GM12865 (cell line): ENCODE results near the gene ZC3H18.

Experiments used
- DNase-seq: peaks from one replicate; pipeline ENCODE4 v3.0.0; 2010; ENCODE audit warnings: low read depth
- H3K4me3 ChIP-seq: 2 replicates; pipeline ENCODE4 v1.5.1; 2011; ENCODE audit warnings: mild to moderate bottlenecking, low read depth, low read length, control low read depth
- CTCF ChIP-seq: IDR thresholded peaks from 2 replicates; pipeline ENCODE4 v1.5.1; 2011; ENCODE audit warnings: low read length, control low read depth, low read depth, inconsistent platforms; ENCODE audit not compliant: insufficient read depth; ENCODE audit errors: missing control alignments

Gene ZC3H18

GRCh38 chr16:88596483-88596882 lies 26.3 kb downstream of the ZC3H18 start:
- H3K4me3 ChIP-seq: no peak overlapping the region
- TF ChIP-seq CTCF: no peak
- no peak for DNase-seq

- TF ChIP-seq CTCF: no peak
- H3K4me3 ChIP-seq: no peak overlapping the region
- no peak for DNase-seq
Observed at GRCh38 chr16:88597856-88598491, 27.8 kb downstream of the ZC3H18 start.

DNA sequence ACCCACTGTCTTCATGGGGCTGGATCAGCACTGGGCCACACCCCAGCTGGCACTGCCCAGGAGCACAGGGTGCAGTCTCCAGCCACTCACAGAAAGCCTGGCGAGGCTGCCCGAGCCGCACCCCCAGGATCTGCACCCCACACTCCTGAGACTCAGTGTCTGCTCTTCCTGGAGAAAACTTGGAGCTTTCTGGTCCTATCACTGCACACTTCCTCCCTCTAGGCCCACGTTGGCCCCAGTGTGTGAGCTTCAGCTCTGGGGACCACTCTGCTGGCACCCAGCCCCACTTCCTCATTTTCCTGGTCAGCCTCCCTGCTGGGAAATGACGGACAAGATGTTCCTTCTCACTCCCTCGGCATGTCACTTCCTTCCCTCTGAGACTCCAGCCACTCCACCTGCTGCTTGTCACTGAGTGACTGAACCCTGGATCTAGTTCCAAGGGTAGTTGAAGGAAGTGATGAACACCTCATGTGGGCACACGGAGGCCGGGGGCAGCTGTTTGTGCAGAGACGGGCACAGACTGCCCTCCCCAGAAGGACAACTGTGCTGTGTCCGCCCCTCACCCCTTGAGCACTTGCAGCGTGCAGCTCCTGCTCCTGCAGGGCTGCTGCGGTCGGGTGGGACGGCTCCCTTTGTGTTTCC lies 29.0 kb downstream of the ZC3H18 start:
- no peak for DNase-seq
- no peak for TF ChIP-seq CTCF
- no peak overlapping the region for H3K4me3 ChIP-seq

DNA sequence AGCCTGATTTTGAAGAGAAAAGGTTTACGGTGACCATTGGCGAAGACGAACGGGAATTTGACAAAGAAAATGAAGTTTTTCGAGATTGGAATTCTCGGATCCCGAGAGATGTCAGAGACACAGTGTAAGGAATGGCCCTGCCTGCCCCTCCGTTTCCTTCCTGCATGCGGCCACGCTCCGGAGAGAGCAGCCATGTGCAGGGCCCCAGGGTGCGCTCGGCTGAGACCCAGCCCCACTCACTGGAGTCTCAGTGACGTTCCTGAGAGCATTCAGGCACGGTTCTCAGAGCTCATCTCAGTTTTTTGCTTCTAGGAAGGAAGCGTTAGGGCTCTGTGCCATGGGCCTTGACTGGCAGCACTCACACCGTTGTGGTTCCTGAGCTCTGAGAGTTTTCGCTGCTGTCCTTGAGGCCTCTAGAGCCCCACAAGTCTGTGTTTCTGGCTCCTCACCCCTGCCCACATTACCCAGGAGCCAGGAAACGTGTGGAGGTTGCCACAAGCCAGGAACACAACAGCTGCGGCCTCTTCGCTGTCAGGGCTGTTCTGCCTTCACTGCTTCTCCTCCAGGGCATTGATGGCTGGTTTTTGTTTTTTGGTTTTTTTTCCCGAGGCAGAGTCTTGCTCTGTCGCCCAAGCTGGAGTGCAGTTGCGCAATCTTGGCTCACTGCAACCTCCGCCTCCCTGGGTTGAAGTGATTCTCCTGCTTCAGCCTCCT lies 29.8 kb downstream of the ZC3H18 start:
- no peak for DNase-seq
- H3K4me3 ChIP-seq: no peak overlapping the region
- TF ChIP-seq CTCF: no peak

DNA sequence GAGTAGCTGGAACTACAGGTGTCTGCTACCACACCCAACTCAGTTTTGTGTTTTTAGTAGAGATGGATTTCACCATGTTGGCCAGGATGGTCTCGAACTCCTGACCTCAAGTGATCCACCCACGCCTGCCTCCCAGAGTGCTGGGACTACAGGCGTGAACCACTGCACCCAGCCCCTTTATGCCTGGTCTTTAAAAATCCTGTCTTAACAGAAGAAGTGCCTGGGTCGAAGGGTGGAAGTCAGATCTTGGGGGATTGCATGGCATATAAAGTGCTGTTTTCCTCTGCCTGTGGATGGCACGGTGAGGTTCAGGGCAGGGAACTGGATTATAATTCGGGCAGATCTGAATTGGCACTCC lies 30.3 kb downstream of the ZC3H18 start:
- no peak for TF ChIP-seq CTCF
- H3K4me3 ChIP-seq: no peak overlapping the region
- DNase-seq: no peak

DNA sequence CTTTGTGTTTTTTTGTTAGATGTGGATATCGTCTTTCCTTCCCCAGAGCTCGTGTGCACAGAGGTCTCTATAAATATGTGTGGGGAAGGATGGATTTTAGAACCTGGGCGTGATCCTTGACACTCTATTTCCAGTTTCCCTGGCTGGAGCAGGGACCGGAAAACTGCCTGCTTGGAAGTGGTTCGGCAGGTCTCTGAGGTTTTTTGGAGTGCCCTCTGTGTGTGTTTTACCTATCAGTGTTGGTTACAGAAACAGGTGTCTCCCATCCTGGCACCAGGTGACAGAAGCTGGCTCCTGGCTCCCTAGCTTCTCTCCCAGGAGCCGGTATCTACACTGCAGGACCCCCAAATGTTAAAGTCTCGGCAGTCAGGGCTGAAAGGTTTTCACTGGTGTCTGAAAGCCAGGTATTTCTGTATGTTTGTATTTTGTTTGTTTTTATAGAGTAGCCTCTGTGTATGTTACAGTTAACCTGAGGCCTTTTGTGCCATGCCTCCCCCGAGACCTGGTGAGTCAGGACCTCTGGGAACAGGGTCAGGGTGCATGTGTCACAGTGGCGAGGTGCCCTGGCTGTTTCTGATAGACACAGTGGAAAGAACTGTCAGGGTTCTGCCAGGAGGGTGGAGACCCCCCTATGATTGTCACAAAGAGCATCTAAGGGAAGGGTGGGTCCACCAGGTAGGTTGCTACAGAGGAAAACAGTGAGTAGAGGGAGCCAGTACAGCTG lies 31.3 kb downstream of the ZC3H18 start:
- DNase-seq: no peak
- no peak for TF ChIP-seq CTCF
- no peak overlapping the region for H3K4me3 ChIP-seq
